ENCODE measurements around the gene NR2F1. TPM values are rescaled to one million over a fixed set of nuclear protein-coding genes. Genes with fewer than 3 reads are reported as not detected.

Gene NR2F1
- total RNA-seq, 1 experiment from 2014 or later = 51.2 TPM

DNA sequence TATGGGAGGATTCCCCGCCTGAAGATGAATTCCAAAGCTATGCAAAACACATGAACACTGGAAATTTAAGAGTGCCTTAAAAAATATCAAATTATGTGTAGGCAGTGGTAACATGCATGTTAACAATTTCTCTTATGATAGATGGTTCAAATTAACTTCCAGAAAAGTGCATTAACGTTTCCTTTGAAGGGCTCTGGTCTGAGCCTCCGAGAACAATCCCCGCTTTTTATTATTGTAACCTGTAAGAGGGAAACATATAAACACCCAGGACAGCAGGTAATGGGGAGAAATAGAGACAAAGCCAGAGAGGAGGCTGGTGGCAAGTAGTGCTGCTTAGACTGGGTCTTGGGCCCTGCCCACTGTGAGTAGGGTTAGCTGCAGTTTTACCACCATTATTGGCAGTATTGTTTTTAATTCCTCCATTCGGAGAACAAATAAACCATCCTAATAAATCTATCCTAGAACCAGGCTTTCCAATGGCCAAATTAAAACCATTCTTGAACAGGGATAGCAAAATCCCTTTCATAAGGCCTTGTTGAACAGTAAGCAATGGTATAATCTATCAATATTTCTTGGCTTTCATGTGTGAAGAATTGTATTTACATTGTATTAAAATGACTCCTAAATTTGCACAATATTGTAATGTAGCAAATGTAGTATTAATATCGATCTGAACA lies 6.3 kb downstream of the NR2F1 start (continued):
- TF ChIP-seq, protein P1, sequence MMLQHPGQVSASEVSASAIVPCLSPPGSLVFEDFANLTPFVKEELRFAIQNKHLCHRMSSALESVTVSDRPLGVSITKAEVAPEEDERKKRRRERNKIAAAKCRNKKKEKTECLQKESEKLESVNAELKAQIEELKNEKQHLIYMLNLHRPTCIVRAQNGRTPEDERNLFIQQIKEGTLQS (IDR thresholded peaks at IDR 0.05) = no peak
- no peak for TF ChIP-seq EGR1 (IDR thresholded peaks at IDR 0.05; ENCODE audit: low read depth)

DNA sequence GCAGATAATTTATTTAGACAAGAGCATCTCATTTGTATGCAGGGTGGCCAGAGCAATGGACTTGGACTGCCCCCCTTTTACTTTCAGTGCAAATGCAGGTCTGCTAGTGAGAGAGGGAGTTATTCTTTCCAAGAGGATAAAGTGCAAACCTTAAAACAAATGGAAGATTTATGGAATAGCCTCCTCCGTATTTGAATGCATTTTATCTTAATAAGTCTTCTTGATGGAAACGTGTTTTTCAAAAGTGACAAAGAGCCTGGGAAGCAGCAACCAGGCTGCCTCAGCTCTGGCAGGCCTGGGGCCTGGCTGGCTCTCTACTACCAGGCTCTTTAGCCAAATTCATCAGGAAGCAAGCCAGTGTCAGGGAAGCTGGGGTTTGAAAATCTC lies 6.8 kb downstream of the NR2F1 start:
- no peaks in the 10 kb centered on the region for H3K27me3 ChIP-seq (ENCODE audit: insufficient read depth, low read length)
- no peak for DNase-seq (ENCODE audit: low read depth, low spot score)
- ChIA-PET RAD21 (ENCODE audit: low non-redundant PET in 1 of 2, low total read pairs in 2 of 2, uncharacterized antibody in 2 of 2, unreplicated experiment in 2 of 2) (no interaction called here), POLR2A (no interaction called here), CTCF (no interaction called here)
- peak overlapping the region; percentile 29 for H3K27ac ChIP-seq (ENCODE audit: low read depth, low read length)
- intact Hi-C loops (cut with micrococcal nuclease) = loop anchor here (10.0 kb wide), 1 partner anchor 1305 kb away; no protein-coding TSS in a partner anchor
- no peaks in the 10 kb centered on the region for H3K9me3 ChIP-seq (ENCODE audit: control insufficient read depth in 1 of 2, insufficient read depth in 1 of 2, low read depth in 1 of 2, low read length in 2 of 2)
- H3K4me2 ChIP-seq (ENCODE audit: low read length) = no peak overlapping the region
- H3K79me2 ChIP-seq (ENCODE audit: insufficient read depth, low read length) = peaks cover 24% of the 10 kb centered on the region
- no peaks in the 10 kb centered on the region for H3K9me2 ChIP-seq (ENCODE audit: insufficient read depth)
- H3K4me1 ChIP-seq (ENCODE audit: control insufficient read depth in 1 of 2, insufficient read depth in 2 of 2, low read length in 2 of 2) = peaks cover 9 to 21% of the 10 kb centered on the region in 2 experiments
- peaks cover 0 to 60% of the 10 kb centered on the region in 2 experiments; a peak in 2 of 4 replicates for H3K36me3 ChIP-seq (ENCODE audit: control insufficient read depth in 1 of 2, insufficient read depth in 2 of 2, low read length in 2 of 2)
- BruUV-seq (replicated peaks) = no TSS peak
- no peak overlapping the region for H2AFZ ChIP-seq (ENCODE audit: low read depth, low read length, poor library complexity, severe bottlenecking)
- H3K9ac ChIP-seq (ENCODE audit: low read length) = no peak overlapping the region
- H4K20me1 ChIP-seq (ENCODE audit: insufficient read depth) = no peaks in the 10 kb centered on the region
- no peak for ATAC-seq
- H3K4me3 ChIP-seq (replicated peaks in 1 of 2; ENCODE audit: low read depth in 1 of 2, low read length in 2 of 2) = no peak overlapping the region
- TF ChIP-seq EZH2 (IDR thresholded peaks at IDR 0.05) (no peak), JUND (IDR thresholded peaks at IDR 0.05) (no peak), FOSL1 (IDR thresholded peaks at IDR 0.05; ENCODE audit: low read depth) (no peak), TCF7L2 (IDR thresholded peaks at IDR 0.05; ENCODE audit: borderline replicate concordance, extremely low read depth, insufficient read depth, insufficient read length) (no peak), ZFX (IDR thresholded peaks at IDR 0.05) (no peak), CEBPB (IDR thresholded peaks at IDR 0.05; ENCODE audit: low read depth) (no peak), SIN3A (IDR thresholded peaks at IDR 0.05; ENCODE audit: low read depth) (no peak)
- TF ChIP-seq, protein P2, sequence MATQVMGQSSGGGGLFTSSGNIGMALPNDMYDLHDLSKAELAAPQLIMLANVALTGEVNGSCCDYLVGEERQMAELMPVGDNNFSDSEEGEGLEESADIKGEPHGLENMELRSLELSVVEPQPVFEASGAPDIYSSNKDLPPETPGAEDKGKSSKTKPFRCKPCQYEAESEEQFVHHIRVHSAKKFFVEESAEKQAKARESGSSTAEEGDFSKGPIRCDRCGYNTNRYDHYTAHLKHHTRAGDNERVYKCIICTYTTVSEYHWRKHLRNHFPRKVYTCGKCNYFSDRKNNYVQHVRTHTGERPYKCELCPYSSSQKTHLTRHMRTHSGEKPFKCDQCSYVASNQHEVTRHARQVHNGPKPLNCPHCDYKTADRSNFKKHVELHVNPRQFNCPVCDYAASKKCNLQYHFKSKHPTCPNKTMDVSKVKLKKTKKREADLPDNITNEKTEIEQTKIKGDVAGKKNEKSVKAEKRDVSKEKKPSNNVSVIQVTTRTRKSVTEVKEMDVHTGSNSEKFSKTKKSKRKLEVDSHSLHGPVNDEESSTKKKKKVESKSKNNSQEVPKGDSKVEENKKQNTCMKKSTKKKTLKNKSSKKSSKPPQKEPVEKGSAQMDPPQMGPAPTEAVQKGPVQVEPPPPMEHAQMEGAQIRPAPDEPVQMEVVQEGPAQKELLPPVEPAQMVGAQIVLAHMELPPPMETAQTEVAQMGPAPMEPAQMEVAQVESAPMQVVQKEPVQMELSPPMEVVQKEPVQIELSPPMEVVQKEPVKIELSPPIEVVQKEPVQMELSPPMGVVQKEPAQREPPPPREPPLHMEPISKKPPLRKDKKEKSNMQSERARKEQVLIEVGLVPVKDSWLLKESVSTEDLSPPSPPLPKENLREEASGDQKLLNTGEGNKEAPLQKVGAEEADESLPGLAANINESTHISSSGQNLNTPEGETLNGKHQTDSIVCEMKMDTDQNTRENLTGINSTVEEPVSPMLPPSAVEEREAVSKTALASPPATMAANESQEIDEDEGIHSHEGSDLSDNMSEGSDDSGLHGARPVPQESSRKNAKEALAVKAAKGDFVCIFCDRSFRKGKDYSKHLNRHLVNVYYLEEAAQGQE (IDR thresholded peaks at IDR 0.05; ENCODE audit: low read depth) = no peak
- TF ChIP-seq, protein P3, sequence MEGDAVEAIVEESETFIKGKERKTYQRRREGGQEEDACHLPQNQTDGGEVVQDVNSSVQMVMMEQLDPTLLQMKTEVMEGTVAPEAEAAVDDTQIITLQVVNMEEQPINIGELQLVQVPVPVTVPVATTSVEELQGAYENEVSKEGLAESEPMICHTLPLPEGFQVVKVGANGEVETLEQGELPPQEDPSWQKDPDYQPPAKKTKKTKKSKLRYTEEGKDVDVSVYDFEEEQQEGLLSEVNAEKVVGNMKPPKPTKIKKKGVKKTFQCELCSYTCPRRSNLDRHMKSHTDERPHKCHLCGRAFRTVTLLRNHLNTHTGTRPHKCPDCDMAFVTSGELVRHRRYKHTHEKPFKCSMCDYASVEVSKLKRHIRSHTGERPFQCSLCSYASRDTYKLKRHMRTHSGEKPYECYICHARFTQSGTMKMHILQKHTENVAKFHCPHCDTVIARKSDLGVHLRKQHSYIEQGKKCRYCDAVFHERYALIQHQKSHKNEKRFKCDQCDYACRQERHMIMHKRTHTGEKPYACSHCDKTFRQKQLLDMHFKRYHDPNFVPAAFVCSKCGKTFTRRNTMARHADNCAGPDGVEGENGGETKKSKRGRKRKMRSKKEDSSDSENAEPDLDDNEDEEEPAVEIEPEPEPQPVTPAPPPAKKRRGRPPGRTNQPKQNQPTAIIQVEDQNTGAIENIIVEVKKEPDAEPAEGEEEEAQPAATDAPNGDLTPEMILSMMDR (IDR thresholded peaks at IDR 0.05 in 2 of 3, conservative IDR thresholded peaks at IDR 0.05 in 1 of 3; ENCODE audit: borderline replicate concordance in 1 of 3, insufficient read depth in 1 of 3, low read depth in 2 of 3, low read length in 2 of 3) = no peak

Data from HCT116 (cell line).